Smooth muscle cell of the brain vasculature (primary cell): ENCODE measurements around the gene OTOG.

Experiments
- DNase-seq: peaks from one replicate; pipeline ENCODE4 v3.0.0-alpha.2; 2012; ENCODE audit warnings: low read depth, low spot score

The OTOG gene

GRCh38 chr11:17649261-17649660, 102.2 kb downstream of the OTOG start:
- DNase-seq = no peak

- no peak for DNase-seq
Measured at GRCh38 chr11:17649696-17650095, 102.6 kb downstream of the OTOG start.

DNA sequence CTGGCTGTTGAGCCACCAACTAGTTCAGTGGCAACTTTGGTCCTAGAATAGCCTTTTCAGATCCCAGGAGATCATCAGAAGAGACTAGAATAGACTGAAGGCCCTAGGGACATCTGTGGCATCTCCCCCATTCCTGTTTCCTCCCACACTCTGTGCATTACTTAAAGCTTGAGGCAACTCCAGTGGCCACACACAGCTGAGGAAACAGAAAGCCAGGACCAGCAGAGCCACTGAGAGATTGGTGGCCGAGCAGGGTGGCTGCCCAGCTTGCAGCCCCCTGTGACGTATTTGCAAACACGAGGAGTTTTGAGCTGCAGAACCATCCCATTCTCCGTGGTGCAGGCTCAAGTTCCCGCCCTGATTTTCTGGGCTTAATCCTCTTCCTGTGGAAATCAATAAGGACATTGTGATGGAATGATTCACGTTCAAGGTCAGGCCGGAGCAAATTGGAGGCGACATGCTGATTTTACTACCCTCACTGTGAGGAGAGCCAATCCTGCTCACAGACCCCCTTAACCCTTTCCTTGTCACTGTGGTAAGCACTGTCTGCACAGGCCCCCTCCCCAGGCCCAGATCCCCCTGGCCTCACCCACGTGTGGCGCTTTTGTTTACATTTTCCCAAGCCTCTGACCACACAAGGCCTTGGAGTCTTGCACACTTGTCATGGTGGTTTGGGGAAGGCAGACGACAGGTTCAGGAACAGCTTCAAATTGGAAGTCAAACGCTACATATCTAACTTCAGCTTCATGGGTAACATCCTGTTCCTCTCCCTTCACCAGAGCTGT, 103.3 kb downstream of the OTOG start:
- no peak for DNase-seq

DNA sequence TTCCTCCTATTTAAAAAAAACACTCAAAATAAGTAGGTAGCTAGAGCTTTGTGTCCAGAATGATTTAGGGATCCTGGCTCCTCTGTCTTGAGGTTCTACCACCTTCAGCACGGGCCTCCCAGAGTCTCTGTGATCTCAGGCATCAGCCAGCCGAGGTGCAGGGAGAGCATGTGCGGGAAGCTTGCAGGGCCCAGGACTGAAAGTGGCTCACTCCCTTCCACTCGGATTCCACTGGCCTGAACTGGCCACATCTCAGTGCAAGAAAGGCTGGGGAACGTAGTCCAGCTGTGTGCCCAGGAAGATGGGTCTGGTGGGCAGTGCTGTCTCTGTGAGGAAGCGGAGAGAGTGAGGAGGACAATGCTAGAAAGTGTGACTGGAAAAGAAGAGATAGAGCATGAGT, 104.0 kb downstream of the OTOG start:
- DNase-seq = no peak

DNA sequence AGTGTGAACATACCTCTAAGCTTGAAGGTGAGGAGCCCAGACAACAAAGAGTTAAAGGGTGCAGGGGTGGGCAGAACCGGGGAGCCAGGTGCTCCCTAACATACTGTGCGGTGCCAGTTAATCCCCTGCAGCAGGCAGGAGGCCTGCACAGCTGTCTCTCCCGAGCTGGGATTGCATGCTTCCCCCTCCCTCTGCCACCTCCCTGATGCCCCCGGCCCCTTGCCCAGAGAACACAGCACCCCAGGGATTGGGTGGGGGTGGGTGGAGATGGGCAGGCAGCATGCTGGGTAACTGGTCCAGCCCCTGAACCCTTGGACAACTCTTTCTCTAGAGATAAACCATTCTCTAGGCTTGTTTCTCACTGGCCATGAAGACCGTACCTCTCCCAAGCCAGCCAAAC, 104.6 kb downstream of the OTOG start:
- no peak for DNase-seq

GRCh38 chr11:17652556-17652955, 105.5 kb downstream of the OTOG start:
- DNase-seq = no peak

- no peak for DNase-seq
Measured at GRCh38 chr11:17653611-17654010, 106.6 kb downstream of the OTOG start.

- no peak for DNase-seq
Measured at GRCh38 chr11:17655682-17656081, 108.6 kb downstream of the OTOG start.

DNA sequence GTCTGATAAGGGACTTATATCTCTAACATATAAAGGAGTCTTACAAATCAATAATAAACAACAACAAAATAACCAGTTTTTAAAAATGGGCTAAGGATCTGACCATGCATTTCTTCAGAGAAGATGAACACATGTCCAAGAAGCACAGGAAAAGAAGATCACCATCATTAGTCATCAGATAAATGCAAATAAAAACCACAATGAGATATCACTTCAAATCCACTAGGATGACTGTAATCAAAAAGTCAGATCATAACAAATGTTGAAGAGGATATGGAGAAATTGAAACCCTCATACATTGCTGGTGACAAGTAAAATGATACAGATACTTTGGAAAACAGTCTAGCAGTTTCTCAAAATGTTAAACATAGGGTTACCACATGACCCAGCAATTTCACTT, 111.2 kb downstream of the OTOG start:
- no peak for DNase-seq

DNA sequence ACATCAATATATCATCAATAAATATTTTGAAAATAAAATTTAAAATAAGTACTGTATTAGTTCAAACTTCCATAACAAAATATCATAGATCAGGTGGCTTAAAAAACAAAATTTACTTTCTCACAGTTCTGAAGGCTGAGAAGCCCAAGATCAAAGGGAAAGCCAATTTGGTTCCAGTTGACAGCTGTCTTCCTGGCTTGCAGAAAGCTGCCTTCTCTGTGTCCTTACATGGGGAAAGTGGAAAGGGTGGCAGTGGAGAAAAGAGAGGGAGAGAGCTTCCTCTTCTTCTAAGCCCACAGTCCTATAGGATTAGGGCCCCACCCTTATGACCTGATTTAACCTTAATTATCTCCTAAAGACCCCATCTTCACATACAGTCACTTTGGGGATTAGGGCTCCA, 121.1 kb downstream of the OTOG start:
- no peak for DNase-seq

DNA sequence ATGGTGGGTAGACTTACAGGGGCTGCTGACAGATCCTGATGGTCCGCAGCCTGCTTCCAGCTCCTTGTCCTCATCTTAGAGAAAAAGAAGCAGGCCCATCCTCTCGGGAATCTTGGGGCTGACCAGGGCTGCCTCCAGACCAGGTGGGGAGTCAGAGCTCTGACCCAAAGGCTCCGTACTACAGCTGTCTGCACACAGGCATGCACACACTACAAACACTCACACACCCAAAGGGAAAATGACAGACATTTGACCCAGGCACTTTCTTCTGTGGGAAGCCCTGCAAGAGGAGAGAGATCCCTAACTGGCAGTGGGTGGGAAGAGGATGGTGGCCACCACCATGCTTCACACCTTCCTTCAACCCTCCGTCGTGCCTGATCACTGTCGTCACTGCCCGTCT, 125.4 kb downstream of the OTOG start:
- no peak for DNase-seq

GRCh38 chr11:17673951-17674350, 126.9 kb downstream of the OTOG start:
- DNase-seq = no peak

- DNase-seq = no peak
Measured at GRCh38 chr11:17682848-17683247, 135.8 kb downstream of the OTOG start.

- no peak for DNase-seq
Measured at GRCh38 chr11:17683377-17684161, 136.5 kb downstream of the OTOG start.

- DNase-seq = no peak
Measured at GRCh38 chr11:17684550-17684949, 137.5 kb downstream of the OTOG start.

GRCh38 chr11:17686231-17686980, 139.3 kb downstream of the OTOG start:
- no peak for DNase-seq

- no peak for DNase-seq
Measured at GRCh38 chr11:17687946-17688670, 141.0 kb downstream of the OTOG start.

GRCh38 chr11:17691550-17691949, 144.5 kb downstream of the OTOG start:
- no peak for DNase-seq

- DNase-seq = no peak
Measured at GRCh38 chr11:17691976-17692375, 144.9 kb downstream of the OTOG start.

DNA sequence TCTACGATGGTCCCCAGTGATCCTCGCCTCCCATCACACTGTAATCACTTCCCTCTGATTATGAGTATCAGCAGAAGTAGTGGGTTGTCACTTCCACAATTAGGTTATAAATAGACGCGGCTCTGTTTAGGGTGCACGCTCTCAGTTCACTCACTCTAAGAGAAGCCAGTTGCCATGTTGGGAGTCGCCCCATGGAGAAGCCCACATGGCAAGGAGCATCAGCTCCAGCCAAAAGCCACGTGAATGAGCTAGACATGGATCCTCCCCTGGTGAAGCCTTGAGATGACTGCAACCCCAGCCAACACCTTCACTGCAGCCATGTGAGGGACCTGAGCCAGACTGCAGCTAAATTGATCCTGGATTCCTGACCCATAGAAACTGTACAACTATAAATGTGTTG, 145.9 kb downstream of the OTOG start:
- no peak for DNase-seq

GRCh38 chr11:17693531-17693930, 146.5 kb downstream of the OTOG start:
- DNase-seq = no peak
